ENCODE data around the gene TMEM267.
"Not testable (repeated sequence)": the region's sequence is repeated elsewhere in the genome, so short reads cannot be mapped to it uniquely, and the experiment has no call there.

The TMEM267 gene

GRCh38 chr5:43514816-43515677 is 31.4 kb upstream of the TMEM267 start, which contains the start of gene C5orf34:
C5orf34 (minus strand) TSS chr5:43515148; CDS start chr5:43509339, 5,809 bp downstream.
- peak; percentile 92 for DNase-seq (ENCODE audit: extremely low read depth, insufficient read length)
- TF ChIP-seq CTCF (IDR thresholded peaks at IDR 0.05; ENCODE audit: insufficient read depth, low read length, poor library complexity, severe bottlenecking) = no peak
- no peaks in the 10 kb centered on the region for H3K36me3 ChIP-seq (ENCODE audit: control insufficient read depth, insufficient read depth, low read length)
- no peaks in the 10 kb centered on the region for H3K27me3 ChIP-seq (replicated peaks; ENCODE audit: control insufficient read depth, insufficient read depth, low read length)
- peak within 1 kb of the TSS; percentile 79 for H3K4me3 ChIP-seq (replicated peaks; ENCODE audit: low read depth, low read length)

GRCh38 chr5:43514471-43514815 is 30.8 kb upstream of the TMEM267 start:
- no peak for DNase-seq (ENCODE audit: extremely low read depth, insufficient read length)
- TF ChIP-seq CTCF (IDR thresholded peaks at IDR 0.05; ENCODE audit: insufficient read depth, low read length, poor library complexity, severe bottlenecking) = no peak
- Histone ChIP-seq H3K36me3 (ENCODE audit: control insufficient read depth, insufficient read depth, low read length) (no peaks in the 10 kb centered on the region), H3K4me3 (replicated peaks; ENCODE audit: low read depth, low read length) (peak overlapping the region; percentile 79), H3K27me3 (replicated peaks; ENCODE audit: control insufficient read depth, insufficient read depth, low read length) (no peaks in the 10 kb centered on the region)

DNA sequence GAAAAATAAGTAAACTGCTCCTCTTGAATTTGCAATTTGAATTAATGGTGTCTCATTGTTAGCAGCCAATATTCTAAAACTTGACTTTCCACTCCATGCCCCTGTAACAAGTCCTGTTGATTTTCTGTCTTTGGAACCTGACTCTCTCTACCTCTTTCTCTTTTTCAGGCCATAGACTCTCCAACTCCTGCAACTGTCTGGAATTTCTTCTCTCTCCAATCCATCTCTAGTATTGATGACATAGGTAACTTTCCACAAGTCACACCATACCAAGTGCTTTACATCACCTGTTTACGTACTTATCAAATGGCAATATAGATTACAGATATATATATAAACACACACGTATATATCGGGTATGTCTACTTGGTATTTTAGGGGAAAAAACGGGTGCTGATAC is 30.4 kb upstream of the TMEM267 start:
- Histone ChIP-seq H3K27me3 (replicated peaks; ENCODE audit: control insufficient read depth, insufficient read depth, low read length) (no peaks in the 10 kb centered on the region), H3K4me3 (replicated peaks; ENCODE audit: low read depth, low read length) (peak overlapping the region; percentile 79), H3K36me3 (ENCODE audit: control insufficient read depth, insufficient read depth, low read length) (no peaks in the 10 kb centered on the region)
- TF ChIP-seq CTCF (IDR thresholded peaks at IDR 0.05; ENCODE audit: insufficient read depth, low read length, poor library complexity, severe bottlenecking) = no peak
- DNase-seq (ENCODE audit: extremely low read depth, insufficient read length) = no peak

GRCh38 chr5:43511062-43511461 is 27.4 kb upstream of the TMEM267 start:
- not testable (repeated sequence) for H3K27me3 ChIP-seq (replicated peaks; ENCODE audit: control insufficient read depth, insufficient read depth, low read length); DNase-seq (ENCODE audit: extremely low read depth, insufficient read length)

GRCh38 chr5:43498581-43498980 is 14.9 kb upstream of the TMEM267 start:
- no peak for TF ChIP-seq CTCF (IDR thresholded peaks at IDR 0.05; ENCODE audit: insufficient read depth, low read length, poor library complexity, severe bottlenecking)

More at GRCh38 chr5:43511062-43511461, 27.4 kb upstream of the TMEM267 start:
- H3K4me3 ChIP-seq (replicated peaks; ENCODE audit: low read depth, low read length); H3K36me3 ChIP-seq (ENCODE audit: control insufficient read depth, insufficient read depth, low read length): not testable (repeated sequence)

DNA sequence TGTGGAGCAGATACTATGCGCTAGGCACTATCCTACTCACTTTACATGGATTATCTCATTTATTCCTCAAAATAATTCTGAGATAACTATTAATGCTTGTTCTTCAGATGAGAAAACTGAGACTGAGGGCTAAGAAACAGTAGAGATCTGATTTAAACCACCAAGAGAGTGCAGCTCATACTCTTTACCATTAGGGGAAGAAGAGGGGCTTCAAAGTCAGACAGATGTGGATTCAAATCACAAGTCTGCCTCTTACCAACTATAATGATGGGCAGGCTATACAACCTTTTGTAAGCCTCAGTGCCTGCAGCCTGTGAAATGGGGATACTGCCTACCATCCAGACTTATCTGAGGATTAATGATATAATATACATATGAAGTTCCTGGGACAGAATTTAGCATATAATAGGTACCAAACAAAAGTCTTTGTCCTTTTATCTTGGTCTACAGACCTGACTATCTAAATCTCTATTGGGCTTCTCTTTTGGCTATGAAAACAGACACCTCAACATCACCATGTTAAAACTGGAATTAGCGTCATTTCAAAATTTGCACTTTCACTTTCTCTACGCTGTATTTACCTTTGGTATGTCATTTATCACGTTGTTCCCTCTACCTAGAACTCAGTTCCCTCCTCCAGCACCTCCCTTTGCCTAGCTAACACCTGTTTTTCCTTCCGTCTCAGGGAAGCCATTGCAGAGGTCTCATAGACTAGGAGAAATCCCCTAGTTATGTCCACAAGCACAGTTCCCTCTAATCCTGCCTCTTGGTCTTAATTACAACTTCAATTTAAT is 13.8 kb upstream of the TMEM267 start:
- Histone ChIP-seq H3K36me3 (ENCODE audit: control insufficient read depth, insufficient read depth, low read length) (no peaks in the 10 kb centered on the region; the same call in none of the 2 replicates), H3K27me3 (replicated peaks; ENCODE audit: control insufficient read depth, insufficient read depth, low read length) (no peaks in the 10 kb centered on the region), H3K4me3 (replicated peaks; ENCODE audit: low read depth, low read length) (no peak overlapping the region)
- no peak for TF ChIP-seq CTCF (IDR thresholded peaks at IDR 0.05; ENCODE audit: insufficient read depth, low read length, poor library complexity, severe bottlenecking)
- DNase-seq (ENCODE audit: extremely low read depth, insufficient read length) = no peak

More at GRCh38 chr5:43498581-43498980, 14.9 kb upstream of the TMEM267 start:
- DNase-seq (ENCODE audit: extremely low read depth, insufficient read length) = no peak
- H3K36me3 ChIP-seq (ENCODE audit: control insufficient read depth, insufficient read depth, low read length) = no peaks in the 10 kb centered on the region; the same call in none of the 2 replicates
- no peaks in the 10 kb centered on the region for H3K27me3 ChIP-seq (replicated peaks; ENCODE audit: control insufficient read depth, insufficient read depth, low read length)
- no peak overlapping the region for H3K4me3 ChIP-seq (replicated peaks; ENCODE audit: low read depth, low read length)
